Mesothelial cell of epicardium (in vitro differentiated cells): ENCODE results near the gene PSMC5. TPM values are rescaled to one million over a fixed set of nuclear protein-coding genes. Genes with fewer than 3 reads are reported as not detected.

Experiments
- DNase-seq, 2 experiments: peaks; one replicate each; pipeline ENCODE4 v3.0.0; 2021; ENCODE audit warnings: low spot score in 2 of 2; ENCODE audit not compliant: unreplicated experiment in 2 of 2
- H3K27ac Mint-ChIP-seq: 2 replicates; pipeline ENCODE4 v1.8.0; 2021; ENCODE audit warnings: mixed read lengths
- H3K27me3 Mint-ChIP-seq: 2 replicates; pipeline ENCODE4 v1.8.0; 2021; ENCODE audit warnings: low read depth, mixed read lengths
- H3K36me3 Mint-ChIP-seq: 2 replicates; pipeline ENCODE4 v1.8.0; 2021; ENCODE audit warnings: mixed read lengths
- H3K4me1 Mint-ChIP-seq: 2 replicates; pipeline ENCODE4 v1.8.0; 2021; ENCODE audit warnings: mixed read lengths
- H3K4me3 Mint-ChIP-seq: 2 replicates; pipeline ENCODE4 v1.8.0; 2021; ENCODE audit warnings: mild to moderate bottlenecking, moderate library complexity, mixed read lengths
- H3K9me3 Mint-ChIP-seq: 2 replicates; pipeline ENCODE4 v1.8.0; 2021; ENCODE audit warnings: mixed read lengths
- CTCF ChIP-seq: fragments of 200-600 bp; sonication (generic); IDR thresholded peaks from one replicate; pipeline ENCODE4 v1.5.0; 2021; ENCODE audit warnings: antibody characterized with exemption; ENCODE audit not compliant: unreplicated experiment
- total RNA-seq: library from RNA; stranded (reverse); gene quantifications from 3 replicates; pipeline ENCODE4 v1.2.1, GENCODE V29; 2021

The PSMC5 gene
- total RNA-seq, 1 donor from 2014 or later, result 76.5 TPM

GRCh38 chr17:63833026-63833740 lies 6.0 kb downstream of the PSMC5 start:
- Mint-ChIP-seq H3K36me3 (peaks cover 25% of the 10 kb centered on the region), H3K27me3 (no peaks in the 10 kb centered on the region), H3K4me3 (no peak overlapping the region), H3K27ac (no peak overlapping the region), H3K9me3 (no peaks in the 10 kb centered on the region), H3K4me1 (peaks cover 9% of the 10 kb centered on the region)
- TF ChIP-seq CTCF, result no peak
- DNase-seq, result no peak

GRCh38 chr17:63833741-63834373 lies 6.6 kb downstream of the PSMC5 start:
- no peak for DNase-seq
- no peak for TF ChIP-seq CTCF
- no peaks in the 10 kb centered on the region for H3K27me3 Mint-ChIP-seq
- H3K4me3 Mint-ChIP-seq, result no peak overlapping the region
- H3K27ac Mint-ChIP-seq, result no peak overlapping the region
- peaks cover 11% of the 10 kb centered on the region for H3K4me1 Mint-ChIP-seq
- H3K36me3 Mint-ChIP-seq, result peaks cover 25% of the 10 kb centered on the region
- no peaks in the 10 kb centered on the region for H3K9me3 Mint-ChIP-seq

GRCh38 chr17:63834431-63835166 lies 7.4 kb downstream of the PSMC5 start:
- H3K9me3 Mint-ChIP-seq, result no peaks in the 10 kb centered on the region
- no peak for DNase-seq
- no peaks in the 10 kb centered on the region for H3K27me3 Mint-ChIP-seq
- no peak overlapping the region for H3K4me3 Mint-ChIP-seq
- peak overlapping the region; percentile 21 for H3K27ac Mint-ChIP-seq
- peaks cover 23% of the 10 kb centered on the region for H3K36me3 Mint-ChIP-seq
- H3K4me1 Mint-ChIP-seq, result peaks cover 16% of the 10 kb centered on the region
- TF ChIP-seq CTCF, result peak; percentile 30

GRCh38 chr17:63835167-63835720 lies 8.0 kb downstream of the PSMC5 start:
- no peak overlapping the region for H3K4me3 Mint-ChIP-seq
- DNase-seq, result no peak
- H3K36me3 Mint-ChIP-seq, result peaks cover 20% of the 10 kb centered on the region
- peaks cover 15% of the 10 kb centered on the region for H3K4me1 Mint-ChIP-seq
- no peaks in the 10 kb centered on the region for H3K9me3 Mint-ChIP-seq
- peak overlapping the region; percentile 21 for H3K27ac Mint-ChIP-seq
- no peaks in the 10 kb centered on the region for H3K27me3 Mint-ChIP-seq
- no peak for TF ChIP-seq CTCF

- Mint-ChIP-seq H3K27ac (no peak overlapping the region), H3K9me3 (no peaks in the 10 kb centered on the region), H3K4me1 (peaks cover 31% of the 10 kb centered on the region), H3K36me3 (peaks cover 12% of the 10 kb centered on the region), H3K27me3 (no peaks in the 10 kb centered on the region), H3K4me3 (no peak overlapping the region)
- no peak for DNase-seq
- TF ChIP-seq CTCF, result no peak
These were observed 9.6 kb downstream of the PSMC5 start for GRCh38 chr17:63836811-63837210.
